AG09319 (cell line): ENCODE data around the gene CATSPER3.

Experiments used
- DNase-seq: peaks from one replicate; pipeline ENCODE4 v3.0.0-alpha.2; 2010; ENCODE audit warnings: low read depth; ENCODE audit errors: extremely low read depth
- TF ChIP-seq, protein P1 (sequence below): IDR thresholded peaks from 2 replicates; pipeline ENCODE4 v1.5.1; 2011; ENCODE audit warnings: low read depth, mild to moderate bottlenecking, inconsistent platforms, low read length, moderate library complexity

The CATSPER3 gene

DNA sequence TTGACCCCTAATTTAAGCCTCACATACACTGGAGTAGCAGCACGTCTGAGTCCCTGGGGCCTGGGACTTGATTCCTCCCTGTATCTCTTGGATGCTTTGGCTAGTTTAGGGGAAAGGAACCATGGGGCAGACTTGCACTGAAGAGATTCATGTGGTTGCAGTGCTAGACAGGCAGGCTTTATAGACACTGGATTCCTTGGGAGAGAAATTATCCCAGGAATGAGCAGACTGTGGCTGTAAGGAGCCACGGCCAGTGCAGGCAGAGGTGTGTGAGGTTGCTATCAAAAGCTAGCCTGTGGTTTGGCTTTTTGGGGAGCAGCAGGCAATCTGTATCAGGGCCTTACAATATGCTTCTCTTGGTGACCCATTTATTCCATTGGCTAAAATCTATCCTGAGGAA, 86.8 kb downstream of the CATSPER3 start:
- TF ChIP-seq, protein P1, sequence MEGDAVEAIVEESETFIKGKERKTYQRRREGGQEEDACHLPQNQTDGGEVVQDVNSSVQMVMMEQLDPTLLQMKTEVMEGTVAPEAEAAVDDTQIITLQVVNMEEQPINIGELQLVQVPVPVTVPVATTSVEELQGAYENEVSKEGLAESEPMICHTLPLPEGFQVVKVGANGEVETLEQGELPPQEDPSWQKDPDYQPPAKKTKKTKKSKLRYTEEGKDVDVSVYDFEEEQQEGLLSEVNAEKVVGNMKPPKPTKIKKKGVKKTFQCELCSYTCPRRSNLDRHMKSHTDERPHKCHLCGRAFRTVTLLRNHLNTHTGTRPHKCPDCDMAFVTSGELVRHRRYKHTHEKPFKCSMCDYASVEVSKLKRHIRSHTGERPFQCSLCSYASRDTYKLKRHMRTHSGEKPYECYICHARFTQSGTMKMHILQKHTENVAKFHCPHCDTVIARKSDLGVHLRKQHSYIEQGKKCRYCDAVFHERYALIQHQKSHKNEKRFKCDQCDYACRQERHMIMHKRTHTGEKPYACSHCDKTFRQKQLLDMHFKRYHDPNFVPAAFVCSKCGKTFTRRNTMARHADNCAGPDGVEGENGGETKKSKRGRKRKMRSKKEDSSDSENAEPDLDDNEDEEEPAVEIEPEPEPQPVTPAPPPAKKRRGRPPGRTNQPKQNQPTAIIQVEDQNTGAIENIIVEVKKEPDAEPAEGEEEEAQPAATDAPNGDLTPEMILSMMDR = no peak

GRCh38 chr5:135055396-135055795, 87.7 kb downstream of the CATSPER3 start:
- TF ChIP-seq, protein P1 = no peak

More for the DNA sequence above, 86.8 kb downstream of the CATSPER3 start:
- DNase-seq = no peak

GRCh38 chr5:135056316-135057030, 88.8 kb downstream of the CATSPER3 start:
- TF ChIP-seq, protein P1 = no peak
- no peak for DNase-seq

More at GRCh38 chr5:135055396-135055795, 87.7 kb downstream of the CATSPER3 start:
- DNase-seq = no peak

DNA sequence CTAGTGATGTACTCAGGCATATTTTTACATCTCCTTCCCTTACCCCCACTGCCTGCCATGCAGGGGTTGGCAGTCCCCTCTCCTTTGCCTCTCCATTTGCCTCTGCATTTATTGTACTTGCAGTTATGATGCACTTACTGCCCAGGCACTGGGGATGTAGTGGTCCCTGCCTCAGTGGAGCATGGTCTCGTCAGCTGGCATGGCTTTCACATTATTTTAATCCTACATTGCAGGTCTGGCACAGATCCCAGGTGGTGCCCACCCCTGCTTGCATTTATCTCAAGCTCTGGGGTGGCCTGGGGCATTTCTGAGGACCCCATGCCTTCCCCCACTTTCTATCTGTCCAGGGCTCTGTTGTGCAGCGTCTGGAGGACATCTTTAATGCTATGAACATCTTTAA, 89.5 kb downstream of the CATSPER3 start:
- TF ChIP-seq, protein P1 = no peak
- DNase-seq = no peak

DNA sequence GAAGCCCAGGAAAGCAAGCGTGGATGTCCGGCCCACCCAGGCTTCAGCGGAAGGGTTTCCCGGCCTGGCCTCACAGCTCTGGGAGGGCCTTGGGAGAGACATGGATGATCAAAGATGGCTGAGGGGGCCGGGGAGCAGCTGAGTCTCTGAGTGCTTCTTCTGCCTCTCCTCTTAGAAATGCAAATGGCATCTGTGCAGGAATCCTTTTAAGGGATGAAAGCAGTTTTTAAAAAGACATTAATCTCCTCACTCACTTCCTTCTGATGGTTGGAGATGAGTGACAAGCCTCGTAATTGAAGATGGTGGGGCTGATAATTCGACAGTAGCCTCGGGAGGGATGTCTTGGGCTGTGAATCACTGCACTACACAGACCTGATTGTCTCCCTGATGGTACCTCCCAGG, 90.6 kb downstream of the CATSPER3 start:
- TF ChIP-seq, protein P1 = no peak
- DNase-seq = no peak

- DNase-seq = no peak
- TF ChIP-seq, protein P1 = no peak; the same call in 1 of the 2 replicates
These were observed 91.6 kb downstream of the CATSPER3 start for GRCh38 chr5:135059000-135059923.

DNA sequence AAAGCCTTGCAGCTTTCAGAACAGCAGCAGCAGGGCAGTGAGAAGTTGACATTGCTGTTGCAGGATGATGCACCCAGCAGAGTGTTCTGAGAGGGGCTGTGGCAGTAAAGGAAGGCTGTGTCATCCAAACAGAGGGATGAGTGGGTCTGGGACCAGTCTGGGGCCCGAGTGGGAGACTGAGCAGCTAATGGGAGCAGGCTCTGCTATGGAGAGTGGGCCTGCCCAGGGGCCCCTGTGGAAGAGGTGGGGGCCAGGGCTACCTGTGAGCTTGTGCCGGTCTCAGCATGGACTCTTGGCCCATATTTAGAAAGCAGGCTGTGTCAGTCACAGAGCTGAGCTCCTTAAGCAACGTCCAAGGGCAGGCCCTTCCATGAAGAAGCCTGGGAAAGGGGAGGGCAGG, 92.3 kb downstream of the CATSPER3 start:
- TF ChIP-seq, protein P1 = no peak
- DNase-seq = no peak
